Measurements from ENCODE around the gene WASHC2A.
"Not testable (repeated sequence)": the region's sequence is repeated elsewhere in the genome, so short reads cannot be mapped to it uniquely, and the experiment has no call there.

Gene WASHC2A

GRCh38 chr10:50075139-50075538, 7.4 kb downstream of the WASHC2A start:
- DNase-seq (ENCODE audit: low spot score) = not testable (repeated sequence)

- not testable (repeated sequence) for DNase-seq (ENCODE audit: low spot score)
Observed at GRCh38 chr10:50075544-50075943, 7.8 kb downstream of the WASHC2A start.

GRCh38 chr10:50091304-50091703, 23.6 kb downstream of the WASHC2A start:
- DNase-seq (ENCODE audit: low spot score) = not testable (repeated sequence)

- not testable (repeated sequence) for DNase-seq (ENCODE audit: low spot score)
Observed at GRCh38 chr10:50092928-50093327, 25.2 kb downstream of the WASHC2A start.

GRCh38 chr10:50094630-50095029, 26.9 kb downstream of the WASHC2A start:
- DNase-seq (ENCODE audit: low spot score) = not testable (repeated sequence)

- not testable (repeated sequence) for DNase-seq (ENCODE audit: low spot score)
Observed at GRCh38 chr10:50095402-50095801, 27.6 kb downstream of the WASHC2A start.

GRCh38 chr10:50096722-50097121, 29.0 kb downstream of the WASHC2A start:
- DNase-seq (ENCODE audit: low spot score) = not testable (repeated sequence)

- DNase-seq (ENCODE audit: low spot score) = not testable (repeated sequence)
Observed at GRCh38 chr10:50098645-50099044, 30.9 kb downstream of the WASHC2A start.

- not testable (repeated sequence) for DNase-seq (ENCODE audit: low spot score)
Observed at GRCh38 chr10:50101139-50101582, 33.4 kb downstream of the WASHC2A start.

GRCh38 chr10:50101747-50102146, 34.0 kb downstream of the WASHC2A start:
- DNase-seq (ENCODE audit: low spot score) = not testable (repeated sequence)

- not testable (repeated sequence) for DNase-seq (ENCODE audit: low spot score)
Observed at GRCh38 chr10:50102267-50102666, 34.5 kb downstream of the WASHC2A start.

GRCh38 chr10:50108999-50109698, 41.4 kb downstream of the WASHC2A start:
- not testable (repeated sequence) for DNase-seq (ENCODE audit: low spot score)

GRCh38 chr10:50112419-50113112, 44.8 kb downstream of the WASHC2A start:
- not testable (repeated sequence) for DNase-seq (ENCODE audit: low spot score)

GRCh38 chr10:50126765-50127164, 59.0 kb downstream of the WASHC2A start:
- not testable (repeated sequence) for DNase-seq (ENCODE audit: low spot score)

GRCh38 chr10:50127770-50128292, 60.1 kb downstream of the WASHC2A start:
- DNase-seq (ENCODE audit: low spot score) = not testable (repeated sequence)

GRCh38 chr10:50131245-50131965, 63.7 kb downstream of the WASHC2A start:
- DNase-seq (ENCODE audit: low spot score) = not testable (repeated sequence)

GRCh38 chr10:50132322-50132721, 64.6 kb downstream of the WASHC2A start:
- DNase-seq (ENCODE audit: low spot score) = not testable (repeated sequence)

- not testable (repeated sequence) for DNase-seq (ENCODE audit: low spot score)
Observed at GRCh38 chr10:50132841-50133240, 65.1 kb downstream of the WASHC2A start.

- DNase-seq (ENCODE audit: low spot score) = not testable (repeated sequence)
Observed at GRCh38 chr10:50143512-50144174, 75.9 kb downstream of the WASHC2A start.

- not testable (repeated sequence) for DNase-seq (ENCODE audit: low spot score)
Observed at GRCh38 chr10:50145575-50145974, 77.8 kb downstream of the WASHC2A start.

- no peak for DNase-seq (ENCODE audit: low spot score)
Observed at GRCh38 chr10:50152792-50153272, 85.1 kb downstream of the WASHC2A start.

Data from GM03348 (cell line).